SU-DHL-6 (cell line): Measurements from ENCODE around the gene TBC1D10A.

ENCODE experiments used
- H2AFZ ChIP-seq: fragments of 200-600 bp; sonication (generic); 2 replicates; pipeline ENCODE4 v1.6.1; 2014; ENCODE audit warnings: low read depth, mild to moderate bottlenecking, moderate library complexity, mixed read lengths, antibody characterized with exemption, low read length; ENCODE audit not compliant: severe bottlenecking
- H3F3A ChIP-seq: fragments of 200-600 bp; shearing (Covaris generic); 2 replicates; pipeline ENCODE4 v1.6.0; 2016; ENCODE audit warnings: antibody characterized with exemption, mild to moderate bottlenecking; ENCODE audit not compliant: insufficient read depth
- H3K27ac ChIP-seq: fragments of 200-600 bp; sonication (generic); 2 replicates; pipeline ENCODE4 v1.5.1; 2016; ENCODE audit warnings: low read depth, mild to moderate bottlenecking, low read length, moderate library complexity, mixed read lengths
- H3K27me3 ChIP-seq: fragments of 200-600 bp; sonication (generic), shearing (Covaris generic); 2 replicates; pipeline ENCODE4 v1.6.0; 2014; ENCODE audit warnings: mild to moderate bottlenecking, low read length
- H3K36me3 ChIP-seq: fragments of 200-600 bp; sonication (generic); 2 replicates; pipeline ENCODE4 v1.6.1; 2014; ENCODE audit warnings: mild to moderate bottlenecking, low read length, mixed read lengths
- H3K4me2 ChIP-seq: fragments of 300-600, 200-600 bp; shearing (Covaris generic), sonication (generic); 2 replicates; pipeline ENCODE4 v1.6.0; 2014; ENCODE audit warnings: low read length, low read depth, mild to moderate bottlenecking; ENCODE audit not compliant: poor library complexity, severe bottlenecking
- H3K4me3 ChIP-seq: fragments of 200-600 bp; sonication (generic); 2 replicates; pipeline ENCODE4 v1.5.1; 2014; ENCODE audit warnings: antibody characterized with exemption, low read length, mild to moderate bottlenecking, mixed read lengths; ENCODE audit not compliant: insufficient read depth, poor library complexity, severe bottlenecking
- H3K79me2 ChIP-seq: fragments of 200-600 bp; sonication (generic); 2 replicates; pipeline ENCODE4 v1.6.1; 2014; ENCODE audit warnings: mild to moderate bottlenecking, low read length, moderate library complexity; ENCODE audit not compliant: insufficient read depth
- H3K9ac ChIP-seq: fragments of 200-600 bp; sonication (generic); 2 replicates; pipeline ENCODE4 v1.7.0; 2014; ENCODE audit warnings: mild to moderate bottlenecking, low read length
- H3K9me2 ChIP-seq: fragments of 200-600 bp; sonication (generic); replicated peaks from 2 replicates; pipeline ENCODE4 v1.6.1; 2014; ENCODE audit warnings: low read length; ENCODE audit not compliant: insufficient read depth
- H3K9me3 ChIP-seq: fragments of 200-600 bp; sonication (generic); 2 replicates; pipeline ENCODE4 v1.6.1; 2014; ENCODE audit warnings: low read length, mixed read lengths; ENCODE audit not compliant: insufficient read depth
- H4K20me1 ChIP-seq: fragments of 200-600 bp; sonication (generic); 2 replicates; pipeline ENCODE4 v1.6.1; 2014; ENCODE audit warnings: low read depth, mild to moderate bottlenecking, antibody characterized with exemption, low read length, moderate library complexity, mixed read lengths
- EZH2phosphoT487 ChIP-seq: fragments of 200-600 bp; sonication (generic), shearing (Covaris generic); conservative IDR thresholded peaks from 2 replicates; pipeline ENCODE4 v1.6.1; 2018; ENCODE audit warnings: mild to moderate bottlenecking, antibody characterized with exemption, low read length, moderate library complexity, mixed read lengths
- TF ChIP-seq, protein P1 (sequence below): fragments of 200-600 bp; sonication (generic); IDR thresholded peaks from one replicate; pipeline ENCODE4 v1.5.1; 2017; ENCODE audit warnings: antibody characterized with exemption, mild to moderate bottlenecking, low read length, moderate library complexity; ENCODE audit not compliant: insufficient read depth, poor library complexity, severe bottlenecking

The TBC1D10A gene

DNA sequence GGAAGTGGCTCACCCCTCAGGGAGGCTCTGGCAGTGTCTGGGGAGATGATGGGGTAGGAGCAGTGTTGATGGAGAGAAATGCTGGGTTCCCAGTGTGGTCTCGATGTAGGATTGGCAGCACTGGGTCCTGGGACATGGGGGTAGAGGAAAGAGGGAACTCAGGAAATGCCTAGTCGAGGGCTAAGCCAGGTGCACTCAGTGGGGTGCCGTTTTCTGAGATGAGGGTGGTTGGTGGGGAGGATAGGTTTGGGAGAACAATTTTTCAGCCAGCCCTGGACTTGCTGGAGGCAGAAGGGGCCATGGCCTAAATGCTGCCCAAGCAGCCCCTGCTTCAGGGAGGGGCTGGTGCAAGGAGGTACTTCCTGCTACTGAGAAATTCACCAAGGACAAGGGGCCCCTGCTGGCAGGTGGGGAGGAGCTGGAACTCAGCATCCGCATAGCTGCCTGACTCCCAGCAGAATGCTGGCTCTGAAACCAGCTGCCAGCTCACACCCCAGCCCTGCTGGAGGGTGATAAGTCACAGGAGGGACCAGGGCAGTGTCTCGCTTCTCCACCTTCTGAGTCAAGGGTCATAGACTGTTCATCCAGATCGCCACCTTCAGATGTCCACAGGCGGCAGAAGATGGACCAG lies 36.0 kb upstream of the TBC1D10A start:
- Histone ChIP-seq H3K27me3 (no peaks in the 10 kb centered on the region), H3K79me2 (no peaks in the 10 kb centered on the region), H3K27ac (no peak overlapping the region), H3K4me2 (no peak overlapping the region), H3F3A (no peaks in the 10 kb centered on the region), H3K4me3 (no peak overlapping the region), H2AFZ (no peak overlapping the region), H3K36me3 (no peaks in the 10 kb centered on the region), H3K9me2 (no peaks in the 10 kb centered on the region), H4K20me1 (no peaks in the 10 kb centered on the region), H3K9me3 (no peaks in the 10 kb centered on the region), H3K9ac (no peak overlapping the region)
- no peak for TF ChIP-seq EZH2phosphoT487
- TF ChIP-seq, protein P1, sequence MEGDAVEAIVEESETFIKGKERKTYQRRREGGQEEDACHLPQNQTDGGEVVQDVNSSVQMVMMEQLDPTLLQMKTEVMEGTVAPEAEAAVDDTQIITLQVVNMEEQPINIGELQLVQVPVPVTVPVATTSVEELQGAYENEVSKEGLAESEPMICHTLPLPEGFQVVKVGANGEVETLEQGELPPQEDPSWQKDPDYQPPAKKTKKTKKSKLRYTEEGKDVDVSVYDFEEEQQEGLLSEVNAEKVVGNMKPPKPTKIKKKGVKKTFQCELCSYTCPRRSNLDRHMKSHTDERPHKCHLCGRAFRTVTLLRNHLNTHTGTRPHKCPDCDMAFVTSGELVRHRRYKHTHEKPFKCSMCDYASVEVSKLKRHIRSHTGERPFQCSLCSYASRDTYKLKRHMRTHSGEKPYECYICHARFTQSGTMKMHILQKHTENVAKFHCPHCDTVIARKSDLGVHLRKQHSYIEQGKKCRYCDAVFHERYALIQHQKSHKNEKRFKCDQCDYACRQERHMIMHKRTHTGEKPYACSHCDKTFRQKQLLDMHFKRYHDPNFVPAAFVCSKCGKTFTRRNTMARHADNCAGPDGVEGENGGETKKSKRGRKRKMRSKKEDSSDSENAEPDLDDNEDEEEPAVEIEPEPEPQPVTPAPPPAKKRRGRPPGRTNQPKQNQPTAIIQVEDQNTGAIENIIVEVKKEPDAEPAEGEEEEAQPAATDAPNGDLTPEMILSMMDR: no peak

DNA sequence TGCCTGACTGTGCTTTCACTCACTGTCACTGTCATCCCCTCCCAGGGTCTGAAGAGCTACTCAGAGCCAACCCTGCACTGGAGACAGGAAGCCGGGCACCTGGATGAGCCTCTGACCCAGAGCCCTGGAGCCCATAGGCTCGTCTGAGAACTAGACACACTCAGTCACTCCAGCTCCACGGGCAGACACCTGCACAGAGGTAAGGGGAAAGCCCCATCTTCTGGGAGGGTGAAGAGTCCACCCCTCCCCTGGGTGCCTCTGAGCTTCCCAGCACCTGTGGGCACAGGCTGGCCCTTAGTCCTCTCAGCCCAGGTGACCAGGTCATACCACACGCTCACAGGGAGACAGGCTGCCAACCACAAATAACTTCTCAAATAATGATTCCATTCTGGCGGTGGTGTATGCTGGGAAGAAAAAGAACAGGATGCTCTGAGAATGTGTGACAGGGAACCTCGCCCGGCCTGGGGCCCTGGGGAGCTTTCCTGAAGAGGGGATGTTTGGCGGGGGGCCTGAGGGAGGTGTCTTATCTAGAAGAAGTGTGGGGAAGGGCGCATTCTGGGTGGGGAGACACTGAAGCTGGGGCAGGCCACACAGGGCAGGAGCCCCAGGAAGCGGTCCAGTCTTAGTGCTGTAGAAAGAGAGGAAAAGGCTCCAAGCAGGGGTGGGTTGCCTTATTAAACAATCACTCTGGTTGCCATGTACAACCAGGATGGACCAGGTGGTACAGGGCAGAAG lies 35.3 kb upstream of the TBC1D10A start:
- Histone ChIP-seq H4K20me1 (no peaks in the 10 kb centered on the region), H3F3A (no peaks in the 10 kb centered on the region), H3K9me2 (no peaks in the 10 kb centered on the region), H3K36me3 (no peaks in the 10 kb centered on the region), H2AFZ (no peak overlapping the region), H3K27me3 (no peaks in the 10 kb centered on the region), H3K79me2 (no peaks in the 10 kb centered on the region), H3K27ac (no peak overlapping the region), H3K4me3 (no peak overlapping the region), H3K9ac (no peak overlapping the region), H3K9me3 (no peaks in the 10 kb centered on the region), H3K4me2 (no peak overlapping the region)
- TF ChIP-seq, protein P1: no peak
- no peak for TF ChIP-seq EZH2phosphoT487

DNA sequence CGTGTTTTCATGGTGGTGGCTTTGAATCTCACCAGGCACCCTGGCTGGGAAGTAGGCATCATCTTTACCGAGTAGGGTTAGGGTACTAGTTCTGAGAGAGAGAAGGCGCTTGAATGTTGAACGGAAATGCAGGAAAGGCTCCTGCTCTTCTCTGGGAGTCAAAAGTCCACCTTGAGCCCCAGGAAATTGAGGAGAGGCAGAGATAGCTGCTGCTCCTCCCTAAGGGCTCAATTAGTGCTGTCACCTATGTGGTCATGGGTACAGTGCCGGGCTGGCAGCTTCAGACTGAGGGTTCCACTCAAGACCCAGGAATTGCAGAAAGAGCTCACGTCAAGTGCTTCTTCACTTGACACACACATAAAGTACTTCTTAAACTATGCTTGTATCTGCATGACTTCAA lies 31.8 kb upstream of the TBC1D10A start:
- no peaks in the 10 kb centered on the region for H3K9me3 ChIP-seq
- TF ChIP-seq, protein P1: no peak
- no peak for TF ChIP-seq EZH2phosphoT487
- H3K9me2 ChIP-seq: no peaks in the 10 kb centered on the region
- no peak overlapping the region for H3K4me2 ChIP-seq
- H3F3A ChIP-seq: no peaks in the 10 kb centered on the region
- H2AFZ ChIP-seq: no peak overlapping the region
- no peak overlapping the region for H3K4me3 ChIP-seq
- H3K9ac ChIP-seq: no peak overlapping the region
- H3K27me3 ChIP-seq: no peaks in the 10 kb centered on the region
- H3K79me2 ChIP-seq: peaks cover 29% of the 10 kb centered on the region
- peaks cover 2% of the 10 kb centered on the region; the same call in 1 of the 2 replicates for H4K20me1 ChIP-seq
- no peak overlapping the region for H3K27ac ChIP-seq
- no peaks in the 10 kb centered on the region for H3K36me3 ChIP-seq
